ENCODE measurements around the gene SLC25A36.
"Not testable (repeated sequence)": the region's sequence is repeated elsewhere in the genome, so short reads cannot be mapped to it uniquely, and the experiment has no call there.

SLC25A36 gene

GRCh38 chr3:140950144-140950543, 8.5 kb downstream of the SLC25A36 start:
- H3K27me3 Mint-ChIP-seq = no peaks in the 10 kb centered on the region
- H3K9me3 Mint-ChIP-seq = no peaks in the 10 kb centered on the region
- H3K27ac Mint-ChIP-seq = no peak overlapping the region
- no peak overlapping the region for H3K4me3 Mint-ChIP-seq
- H3K36me3 Mint-ChIP-seq = peaks cover 11% of the 10 kb centered on the region
- H3K4me1 Mint-ChIP-seq = peaks cover 86% of the 10 kb centered on the region

- Mint-ChIP-seq H3K9me3 (no peaks in the 10 kb centered on the region), H3K27me3 (no peaks in the 10 kb centered on the region), H3K27ac (no peak overlapping the region), H3K36me3 (peaks cover 11% of the 10 kb centered on the region), H3K4me1 (peaks cover 86% of the 10 kb centered on the region), H3K4me3 (no peak overlapping the region)
Observed at GRCh38 chr3:140950863-140951262, 9.2 kb downstream of the SLC25A36 start.

- not testable (repeated sequence) for H3K9me3 Mint-ChIP-seq, H3K4me3 Mint-ChIP-seq, H3K27me3 Mint-ChIP-seq, H3K27ac Mint-ChIP-seq
- Mint-ChIP-seq H3K4me1 (peaks cover 82% of the 10 kb centered on the region), H3K36me3 (peaks cover 14% of the 10 kb centered on the region)
Observed at GRCh38 chr3:140951750-140952149, 10.1 kb downstream of the SLC25A36 start.

GRCh38 chr3:140953028-140953960, 11.7 kb downstream of the SLC25A36 start:
- no peak overlapping the region for H3K27ac Mint-ChIP-seq
- H3K27me3 Mint-ChIP-seq = no peaks in the 10 kb centered on the region
- no peak overlapping the region for H3K4me3 Mint-ChIP-seq

DNA sequence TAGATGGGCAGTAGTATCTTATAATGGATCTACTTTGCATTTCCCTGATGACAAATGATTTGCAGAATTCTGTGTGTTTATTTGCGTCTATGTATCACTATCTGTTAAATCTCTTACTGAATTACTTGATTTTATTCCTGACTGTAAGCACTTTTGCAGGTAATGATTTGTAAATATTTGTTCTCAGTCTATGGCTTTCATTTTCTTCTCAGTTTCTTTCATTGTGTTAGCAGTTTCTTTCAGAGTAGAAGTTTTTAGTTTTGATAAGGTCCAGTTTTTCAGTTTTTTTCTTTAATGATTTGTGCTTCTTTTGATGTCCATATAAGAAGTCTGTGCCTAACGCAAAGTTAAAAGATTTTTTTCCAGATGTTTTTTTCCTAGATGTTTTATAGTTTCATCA, 12.9 kb downstream of the SLC25A36 start:
- Mint-ChIP-seq H3K27ac (no peak overlapping the region), H3K36me3 (peaks cover 14% of the 10 kb centered on the region), H3K4me1 (peaks cover 63% of the 10 kb centered on the region), H3K4me3 (no peak overlapping the region), H3K27me3 (no peaks in the 10 kb centered on the region), H3K9me3 (no peaks in the 10 kb centered on the region)

More at GRCh38 chr3:140953028-140953960, 11.7 kb downstream of the SLC25A36 start:
- Mint-ChIP-seq H3K9me3 (no peaks in the 10 kb centered on the region), H3K4me1 (peaks cover 73% of the 10 kb centered on the region), H3K36me3 (peaks cover 11% of the 10 kb centered on the region)

- no peaks in the 10 kb centered on the region for H3K9me3 Mint-ChIP-seq
- H3K27ac Mint-ChIP-seq = no peak overlapping the region
- no peak overlapping the region for H3K4me3 Mint-ChIP-seq
- H3K36me3 Mint-ChIP-seq = peaks cover 15% of the 10 kb centered on the region
- H3K4me1 Mint-ChIP-seq = peaks cover 52% of the 10 kb centered on the region
- H3K27me3 Mint-ChIP-seq = no peaks in the 10 kb centered on the region
Observed at GRCh38 chr3:140955645-140956044, 14.0 kb downstream of the SLC25A36 start.

GRCh38 chr3:140956058-140956835, 14.6 kb downstream of the SLC25A36 start:
- Mint-ChIP-seq H3K4me3 (no peak overlapping the region), H3K27me3 (no peaks in the 10 kb centered on the region), H3K27ac (no peak overlapping the region), H3K9me3 (no peaks in the 10 kb centered on the region), H3K4me1 (peaks cover 46% of the 10 kb centered on the region), H3K36me3 (peaks cover 15% of the 10 kb centered on the region)

- Mint-ChIP-seq H3K27me3 (no peaks in the 10 kb centered on the region), H3K9me3 (no peaks in the 10 kb centered on the region), H3K27ac (no peak overlapping the region), H3K36me3 (peaks cover 10% of the 10 kb centered on the region), H3K4me1 (peaks cover 11% of the 10 kb centered on the region), H3K4me3 (no peak overlapping the region)
Observed at GRCh38 chr3:140972833-140973232, 31.2 kb downstream of the SLC25A36 start.

DNA sequence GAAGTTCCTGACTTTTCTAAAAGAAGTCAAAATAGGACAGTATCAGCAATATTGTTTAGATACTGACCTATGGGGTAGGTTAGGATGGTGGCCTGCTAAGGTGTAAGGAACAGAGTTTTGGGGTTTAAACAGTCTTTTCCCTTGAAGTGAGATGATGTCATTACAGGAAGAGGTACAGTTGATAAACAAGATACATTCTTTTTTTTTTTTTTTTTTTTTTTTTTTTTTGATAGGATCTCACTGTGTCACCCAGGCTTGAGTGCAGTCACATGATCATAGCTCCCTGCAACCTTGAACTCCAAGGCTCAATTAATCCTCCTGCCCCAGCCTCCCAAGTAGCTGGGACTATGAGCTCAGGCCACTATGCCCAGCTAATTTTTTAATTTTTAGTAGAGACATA, 33.3 kb downstream of the SLC25A36 start:
- Mint-ChIP-seq H3K27ac (no peak overlapping the region), H3K9me3 (no peaks in the 10 kb centered on the region), H3K36me3 (peaks cover 13% of the 10 kb centered on the region), H3K4me1 (peaks cover 11% of the 10 kb centered on the region), H3K27me3 (no peaks in the 10 kb centered on the region), H3K4me3 (no peak overlapping the region)

GRCh38 chr3:140980663-140981062, 39.0 kb downstream of the SLC25A36 start:
- Mint-ChIP-seq H3K27ac (peak overlapping the region; percentile 15), H3K4me1 (no peaks in the 10 kb centered on the region), H3K4me3 (no peak overlapping the region), H3K36me3 (peaks cover 13% of the 10 kb centered on the region), H3K9me3 (peaks cover 8% of the 10 kb centered on the region), H3K27me3 (no peaks in the 10 kb centered on the region)

DNA sequence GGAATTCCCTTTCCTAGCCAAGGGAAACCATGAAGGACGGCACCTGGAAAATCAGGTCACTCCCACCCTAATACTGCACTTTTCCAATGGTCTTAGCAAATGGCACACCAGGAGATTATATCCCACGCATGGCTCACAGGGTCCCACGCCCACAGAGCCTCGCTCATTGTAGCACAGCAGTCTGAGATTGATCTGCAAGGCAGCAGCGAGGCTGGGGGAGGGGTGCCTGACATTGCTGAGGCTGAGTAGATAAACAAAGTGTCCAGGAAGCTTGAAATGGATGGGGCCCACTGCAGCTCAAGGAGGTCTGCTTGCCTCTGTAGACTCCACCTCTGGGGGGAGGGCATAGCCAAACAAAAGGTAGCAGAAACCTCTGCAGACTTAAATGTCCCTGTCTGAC, 46.2 kb downstream of the SLC25A36 start:
- not testable (repeated sequence) for H3K27ac Mint-ChIP-seq, H3K9me3 Mint-ChIP-seq, H3K27me3 Mint-ChIP-seq

DNA sequence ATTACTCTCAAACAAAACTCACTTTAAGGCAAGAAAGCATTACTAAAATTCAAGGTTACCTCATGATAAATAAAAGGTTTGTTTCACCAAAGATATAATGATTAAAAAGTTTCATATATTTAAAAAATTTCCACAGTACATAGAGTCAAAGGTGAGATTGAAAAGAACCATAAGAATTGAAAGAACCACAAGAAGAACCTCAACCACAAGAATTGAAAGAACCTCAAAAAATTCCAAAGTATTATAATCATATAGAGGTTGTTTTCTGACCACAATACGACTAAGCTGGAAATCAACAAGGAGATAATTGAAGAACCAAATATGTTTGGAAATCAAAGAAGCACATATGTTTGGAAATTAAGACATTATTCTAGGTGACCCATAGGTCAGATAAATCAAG, 52.7 kb downstream of the SLC25A36 start:
- H3K27me3 Mint-ChIP-seq = peaks cover 5% of the 10 kb centered on the region
- H3K4me3 Mint-ChIP-seq = no peak overlapping the region
- H3K36me3 Mint-ChIP-seq = no peaks in the 10 kb centered on the region
- no peak overlapping the region for H3K27ac Mint-ChIP-seq
- H3K4me1 Mint-ChIP-seq = no peaks in the 10 kb centered on the region
- no peaks in the 10 kb centered on the region for H3K9me3 Mint-ChIP-seq

More for the DNA sequence above, 46.2 kb downstream of the SLC25A36 start:
- H3K4me3 Mint-ChIP-seq, H3K4me1 Mint-ChIP-seq, H3K36me3 Mint-ChIP-seq: not testable (repeated sequence)

- not testable (repeated sequence) for H3K27ac Mint-ChIP-seq, H3K4me3 Mint-ChIP-seq, H3K36me3 Mint-ChIP-seq, H3K27me3 Mint-ChIP-seq, H3K9me3 Mint-ChIP-seq, H3K4me1 Mint-ChIP-seq
Observed at GRCh38 chr3:140994861-140995260, 53.2 kb downstream of the SLC25A36 start.

DNA sequence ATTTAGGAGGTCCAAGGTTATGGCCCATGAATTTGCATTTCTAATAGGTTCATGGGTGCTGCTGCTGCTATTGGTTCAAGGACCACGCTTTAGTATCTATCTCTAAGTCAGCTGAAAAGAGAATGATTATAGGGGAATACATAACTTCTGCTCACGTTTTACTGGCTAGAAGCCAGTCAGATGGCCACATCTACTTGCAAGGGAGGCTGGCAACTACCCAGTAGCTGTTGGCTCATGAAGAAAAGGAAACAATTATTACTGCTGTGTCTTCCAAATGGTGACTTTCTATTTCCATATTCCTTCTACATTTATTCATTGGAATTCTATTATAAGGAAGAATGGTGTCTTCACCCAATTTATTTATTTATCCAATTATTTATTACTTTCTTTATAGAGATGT, 54.2 kb downstream of the SLC25A36 start:
- Mint-ChIP-seq H3K36me3 (no peaks in the 10 kb centered on the region), H3K27ac (no peak overlapping the region), H3K9me3 (no peaks in the 10 kb centered on the region), H3K27me3 (peaks cover 3% of the 10 kb centered on the region), H3K4me3 (no peak overlapping the region), H3K4me1 (peaks cover 3% of the 10 kb centered on the region)

DNA sequence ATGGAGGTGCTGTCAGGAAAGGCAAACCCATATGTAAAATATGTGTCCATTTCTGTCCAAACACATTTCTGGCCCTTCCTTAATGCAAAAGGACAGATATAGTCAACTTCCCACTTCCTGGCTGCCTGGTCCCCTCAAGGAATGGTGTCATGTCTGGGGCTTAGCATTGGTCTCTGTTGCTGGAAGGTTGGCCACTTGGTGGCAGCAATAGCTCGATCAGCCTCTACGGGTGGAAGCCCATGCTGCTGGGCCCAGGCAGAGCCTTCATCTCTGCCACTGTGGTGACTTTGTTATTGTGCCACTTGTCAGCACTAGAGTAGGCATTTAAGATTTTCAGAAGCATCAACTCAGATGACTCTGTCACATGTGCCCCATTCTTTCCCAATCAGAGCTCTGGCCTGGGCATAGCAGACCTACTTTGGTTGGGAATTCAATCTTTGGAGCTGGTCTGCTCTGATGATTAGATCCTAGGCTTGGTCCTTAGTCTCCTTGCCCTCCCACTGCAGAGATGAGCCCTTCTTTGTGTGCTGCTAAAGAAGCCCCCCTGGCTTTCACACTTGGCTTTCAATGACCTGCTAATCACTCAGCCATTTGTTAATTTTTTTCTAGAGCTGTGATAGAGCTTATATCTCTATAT, 58.5 kb downstream of the SLC25A36 start:
- Mint-ChIP-seq H3K9me3 (no peaks in the 10 kb centered on the region), H3K4me3 (no peak overlapping the region), H3K27ac (no peak overlapping the region), H3K36me3 (no peaks in the 10 kb centered on the region), H3K4me1 (peaks cover 3% of the 10 kb centered on the region), H3K27me3 (no peaks in the 10 kb centered on the region)

DNA sequence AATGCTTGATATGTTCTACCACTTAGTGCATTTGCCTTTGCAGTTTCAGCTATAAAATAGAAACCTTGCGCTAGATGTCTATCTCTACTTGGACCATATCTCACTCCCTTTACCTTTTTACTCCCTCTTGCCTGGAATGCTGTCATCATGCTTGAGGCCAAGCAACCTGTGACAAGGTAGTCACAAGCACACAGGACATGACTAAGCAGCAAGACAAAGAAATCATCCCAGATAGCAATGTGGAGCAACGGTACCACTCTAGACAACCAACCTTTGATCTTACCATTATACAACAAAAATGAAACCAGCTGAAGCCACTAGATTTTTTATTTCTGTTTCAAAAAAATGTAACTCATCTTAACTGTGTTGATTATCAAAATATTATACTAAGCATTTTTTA, 59.0 kb downstream of the SLC25A36 start:
- peaks cover 3% of the 10 kb centered on the region for H3K4me1 Mint-ChIP-seq
- H3K4me3 Mint-ChIP-seq = no peak overlapping the region
- H3K27me3 Mint-ChIP-seq = no peaks in the 10 kb centered on the region
- no peaks in the 10 kb centered on the region for H3K9me3 Mint-ChIP-seq
- no peak overlapping the region for H3K27ac Mint-ChIP-seq
- no peaks in the 10 kb centered on the region for H3K36me3 Mint-ChIP-seq

All from activated naive CD4-positive, alpha-beta T cell treated with anti-CD3 and anti-CD28 coated beads, Interleukin-2, amount 50 U/mL, for 24 hours (primary cell).